ENCODE measurements around the gene ADGRD1. TPM values are rescaled to one million over a fixed set of nuclear protein-coding genes. Genes with fewer than 3 reads are reported as not detected.
A peak's percentile ranks its signal among the peaks of the same experiment; 100 is the strongest.

The ADGRD1 gene
- total and polyA plus RNA-seq, 2 of the 8 experiments (the other 6 are each of a cell fraction or from before 2014, with no cell fraction given), result 0.36 to 0.48 TPM

DNA sequence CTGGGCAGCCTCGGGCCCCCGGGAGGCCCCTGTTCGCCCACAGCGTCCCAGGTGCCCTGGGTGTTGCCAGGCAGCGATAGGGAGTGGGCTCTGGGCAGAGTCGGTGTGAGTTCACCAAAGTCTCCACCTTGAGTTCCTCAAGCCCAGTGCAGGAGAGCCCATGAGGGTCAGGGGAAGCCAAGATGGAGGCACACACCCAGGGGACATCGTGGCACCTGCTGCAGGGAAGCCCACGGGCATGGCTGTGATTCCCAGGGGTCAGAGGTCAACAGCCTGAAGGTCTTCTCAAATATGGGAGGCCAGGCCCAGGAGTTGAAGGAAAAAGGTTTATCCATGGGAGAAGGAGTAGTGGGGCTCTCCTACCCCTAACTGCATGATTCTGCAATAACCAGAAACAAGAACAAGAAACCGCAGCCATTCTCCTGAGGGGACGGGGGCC lies 148.8 kb downstream of the ADGRD1 start:
- CTCF ChIA-PET (ENCODE audit: partially characterized antibody), result interaction anchor here (0.7 to 5.7 kb wide), 8 partner anchors 7 to 370 kb away, joined by 3 to 126 read pairs (median 6); no protein-coding TSS in a partner anchor
- no peak overlapping the region for H2BK5ac ChIP-seq (ENCODE audit: low read depth, low read length)
- no peak for FAIRE-seq
- WGBS, 2 experiments (ENCODE audit: extremely low coverage in 1 of 2, insufficient coverage in 1 of 2, insufficient read length in 1 of 2, insufficient replicate concordance in 2 of 2, low coverage in 1 of 2, low lambda C conversion rate in 2 of 2, missing lambda C conversion rate in 1 of 2), result 96% methylated on average over 10 of the region's 10 CpGs; no CpG with 5 or more reads in 1 of the 2 experiments
- H4K8ac ChIP-seq (ENCODE audit: extremely low read depth, insufficient read depth, low read length), result peak overlapping the region; percentile 16; the same call in 1 of the 2 replicates
- H3K23me2 ChIP-seq (ENCODE audit: low read depth, low read length), result peaks cover 8% of the 10 kb centered on the region
- H3K4me2 ChIP-seq (ENCODE audit: insufficient read depth in 1 of 2, low read depth in 2 of 2, low read length in 2 of 2), result no peak overlapping the region
- no peak overlapping the region for H4K91ac ChIP-seq (replicated peaks; ENCODE audit: insufficient read length, low read length)
- no peak overlapping the region for H3K14ac ChIP-seq (ENCODE audit: insufficient read length)
- H2AK5ac ChIP-seq (ENCODE audit: low read depth, low read length), result no peak overlapping the region
- H2BK12ac ChIP-seq (ENCODE audit: low read depth, low read length), result no peak overlapping the region
- no peak overlapping the region for H3K18ac ChIP-seq (ENCODE audit: extremely low read depth, low read length)
- no peak overlapping the region for H2AFZ ChIP-seq (ENCODE audit: low read length)
- H3K36me3 ChIP-seq (ENCODE audit: control insufficient read depth in 2 of 4, insufficient read depth in 4 of 4, low read length in 3 of 4), result no peaks in the 10 kb centered on the region; a peak in 1 of 8 replicates
- H3K9ac ChIP-seq (replicated peaks in 1 of 4; ENCODE audit: extremely low read depth in 1 of 4, low read depth in 3 of 4, low read length in 3 of 4), result no peak overlapping the region
- no peaks in the 10 kb centered on the region for H3K79me1 ChIP-seq (ENCODE audit: low read depth, low read length)
- no peak overlapping the region for H2BK20ac ChIP-seq (ENCODE audit: low read length)
- no peak overlapping the region for H3K23ac ChIP-seq (ENCODE audit: insufficient read length)
- POLR2A ChIA-PET (ENCODE audit: partially characterized antibody), result no interaction called here
- H4K20me1 ChIP-seq (replicated peaks in 1 of 2; ENCODE audit: control insufficient read depth in 1 of 2, insufficient read depth in 2 of 2, low read length in 2 of 2), result no peaks in the 10 kb centered on the region
- no peak overlapping the region for H2BK15ac ChIP-seq (ENCODE audit: low read length)
- no peaks in the 10 kb centered on the region for H3K9me3 ChIP-seq (ENCODE audit: insufficient read depth in 2 of 2, low read depth in 1 of 2, low read length in 1 of 2)
- H4K5ac ChIP-seq (ENCODE audit: insufficient read length, low read depth, low read length), result no peak overlapping the region
- no peaks in the 10 kb centered on the region; a peak in 1 of 7 replicates for H3K4me1 ChIP-seq (replicated peaks in 1 of 4; ENCODE audit: control insufficient read depth in 3 of 4, insufficient read depth in 4 of 4, low read length in 3 of 4)
- no peak overlapping the region for H3K4ac ChIP-seq (replicated peaks; ENCODE audit: insufficient read length, low read depth, low read length)
- no peak overlapping the region for H3K4me3 ChIP-seq (ENCODE audit: extremely low read depth in 1 of 4, insufficient read depth in 2 of 4, low read depth in 3 of 4, low read length in 4 of 4)
- no peaks in the 10 kb centered on the region for H3K79me2 ChIP-seq (ENCODE audit: control insufficient read depth in 1 of 2, insufficient read depth in 2 of 2, low read length in 2 of 2)
- no peak overlapping the region for H3K56ac ChIP-seq (replicated peaks; ENCODE audit: insufficient read length, low read depth, low read length)
- no peak overlapping the region for H2BK120ac ChIP-seq (replicated peaks; ENCODE audit: low read depth, low read length)
- TF ChIP-seq EZH2 (IDR thresholded peaks at IDR 0.05; ENCODE audit: low read depth, low read length, severe bottlenecking) (no peak), EGR1 (IDR thresholded peaks at IDR 0.05; ENCODE audit: borderline replicate concordance, low read depth, low read length) (no peak), CEBPB (IDR thresholded peaks at IDR 0.05; ENCODE audit: low read depth, low read length) (no peak), RAD21 (IDR thresholded peaks at IDR 0.05 in 1 of 2, conservative IDR thresholded peaks at IDR 0.05 in 1 of 2; ENCODE audit: low read depth in 2 of 2, low read length in 2 of 2) (no peak)
- H3K27ac ChIP-seq (ENCODE audit: low read depth, low read length), result no peak overlapping the region
- H3K27me3 ChIP-seq (replicated peaks in 1 of 4; ENCODE audit: control insufficient read depth in 3 of 4, extremely low read depth in 1 of 4, insufficient read depth in 3 of 4, low read length in 3 of 4), result no peaks in the 10 kb centered on the region
- peak in 1 of 2 experiments; percentile 23 for DNase-seq (ENCODE audit: low read depth in 1 of 2, low spot score in 2 of 2)

Measured in H1 (cell line).